Stimulated activated CD8-positive, alpha-beta memory T cell treated with anti-CD3 and anti-CD28 coated beads, Interleukin-12 subunit alpha, Interleukin-12 subunit beta, amount 100 ng/mL, for 4 hours (primary cell): ENCODE data around the gene TRUB1.
"Not testable (repeated sequence)": the region's sequence is repeated elsewhere in the genome, so short reads cannot be mapped to it uniquely, and the experiment has no call there.

Experiments
- DNase-seq: peaks from one replicate; pipeline ENCODE4 v3.0.0-alpha.2; 2020; ENCODE audit warnings: low read depth

TRUB1 gene

DNA sequence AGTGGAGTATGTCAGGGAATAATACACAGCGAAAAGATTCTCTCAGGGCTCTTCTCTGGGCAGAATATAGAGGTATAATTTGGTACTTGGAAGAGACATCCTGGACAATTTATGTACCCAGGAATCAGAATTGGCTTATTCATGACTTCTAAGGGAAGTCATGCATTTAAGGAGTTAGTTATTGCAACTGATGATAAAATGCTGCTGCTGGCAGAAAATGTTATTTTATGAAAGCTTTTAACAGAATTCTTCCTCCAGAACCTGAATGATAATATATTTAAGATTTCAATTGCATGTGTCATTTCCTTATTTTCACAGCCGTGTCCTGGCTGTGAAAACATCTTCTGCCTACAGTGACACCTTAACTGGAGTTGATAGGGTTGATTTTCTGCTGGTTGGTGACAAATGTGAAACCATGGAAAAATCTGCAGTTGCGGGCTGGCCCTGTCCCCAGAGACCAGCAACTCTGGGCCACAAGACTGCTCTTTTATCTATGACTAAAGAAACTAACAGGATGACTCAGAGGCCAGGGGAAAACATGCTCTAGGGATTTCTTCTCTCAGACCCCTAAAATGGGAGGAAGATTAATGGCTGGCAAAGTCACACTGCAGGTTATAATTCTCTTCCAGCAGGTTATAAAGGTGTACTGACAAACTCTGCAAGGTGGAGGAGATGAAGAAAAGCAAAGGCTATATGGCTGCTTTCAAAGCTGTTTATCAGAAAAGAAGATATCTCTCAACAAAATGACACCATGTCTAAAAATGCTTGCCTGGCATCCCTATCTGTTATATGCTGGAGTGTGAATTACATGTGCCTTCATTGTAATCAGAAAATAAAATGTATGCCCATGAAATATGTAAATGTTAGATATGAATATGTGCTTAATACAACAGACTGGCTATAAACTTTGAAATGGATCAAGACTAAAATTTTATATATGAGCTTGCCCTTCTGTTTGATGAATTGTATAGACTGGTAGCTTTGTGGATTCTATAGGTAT is 12.1 kb upstream of the TRUB1 start:
- DNase-seq = no peak

- DNase-seq = no peak
These were observed 9.2 kb upstream of the TRUB1 start for GRCh38 chr10:114928818-114929217.

DNA sequence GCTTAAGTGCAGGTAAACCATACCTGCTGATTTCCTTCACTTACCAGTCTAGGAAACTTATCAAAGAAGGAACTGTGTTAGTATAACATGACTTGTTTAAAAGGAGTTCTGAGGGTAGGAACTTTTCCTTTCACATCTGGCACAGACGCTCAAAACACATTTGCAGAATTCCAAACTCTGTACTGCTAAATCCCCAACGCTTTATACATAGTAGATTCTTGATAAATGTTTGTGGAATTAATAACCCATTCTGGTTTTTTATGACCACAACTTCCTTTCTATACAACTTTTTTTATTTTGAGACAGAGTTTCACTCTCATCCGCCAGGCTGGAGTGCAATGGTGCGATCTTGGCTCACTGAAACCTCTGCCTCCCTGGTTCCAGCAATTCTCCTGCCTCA is 7.7 kb upstream of the TRUB1 start:
- no peak for DNase-seq

- no peak for DNase-seq
These were observed 6.8 kb upstream of the TRUB1 start for GRCh38 chr10:114931072-114931679.

DNA sequence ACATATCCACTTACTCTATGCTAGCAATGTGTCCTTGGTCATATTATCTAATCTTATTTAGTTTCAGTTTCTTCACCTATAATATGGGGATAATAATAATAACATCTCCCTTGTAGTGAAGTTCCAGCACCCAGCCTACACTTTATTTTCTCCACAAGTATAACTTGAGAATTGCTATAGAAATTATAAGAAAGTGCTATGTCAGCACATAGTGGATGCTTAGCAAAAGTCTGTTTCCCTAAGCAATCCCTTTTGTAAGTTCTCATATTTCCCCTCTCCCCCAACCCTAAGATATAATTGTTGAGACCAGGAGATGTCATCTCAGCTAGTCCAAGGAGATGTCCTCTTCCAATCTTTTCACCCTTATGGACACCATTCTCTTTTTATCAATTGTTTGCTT is 5.8 kb upstream of the TRUB1 start:
- no peak for DNase-seq

DNA sequence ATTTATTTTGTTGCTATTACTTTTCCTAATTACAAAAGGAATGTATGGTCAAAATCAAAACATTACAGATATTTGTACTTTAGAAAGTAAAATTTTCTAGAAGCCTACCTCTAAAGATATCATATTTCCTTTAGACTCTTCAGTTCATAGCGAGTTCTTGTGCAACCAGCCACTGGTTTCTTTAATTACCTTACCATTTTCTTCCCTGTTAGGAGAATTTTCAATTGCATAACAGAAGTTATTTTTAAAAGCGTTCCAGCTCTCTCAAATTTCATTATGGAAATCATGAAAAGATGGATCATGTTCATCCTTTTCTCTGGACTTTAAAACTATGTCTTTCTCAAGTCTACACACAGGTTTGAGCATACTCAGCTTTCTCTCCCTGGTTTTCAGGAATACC is 5.0 kb upstream of the TRUB1 start:
- no peak for DNase-seq

DNA sequence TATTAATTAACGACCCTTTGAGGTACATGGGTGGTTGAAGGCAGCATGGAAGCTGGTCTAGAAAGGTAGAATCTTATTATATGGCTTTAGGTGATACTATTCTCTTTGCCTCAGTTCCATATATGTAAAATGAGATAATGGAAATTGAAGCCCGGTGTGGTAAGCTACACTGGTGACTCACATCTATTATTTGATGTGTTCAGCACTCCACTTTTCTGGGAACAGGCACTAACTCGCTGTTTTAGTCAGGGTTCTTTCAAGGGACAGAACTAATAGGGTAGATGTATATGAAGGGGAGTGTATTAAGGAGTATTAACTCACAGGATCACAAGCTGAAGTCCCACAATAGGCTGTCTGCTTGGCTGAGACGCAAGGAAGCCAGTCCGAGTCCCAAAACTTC is 4.4 kb upstream of the TRUB1 start:
- DNase-seq = no peak

DNA sequence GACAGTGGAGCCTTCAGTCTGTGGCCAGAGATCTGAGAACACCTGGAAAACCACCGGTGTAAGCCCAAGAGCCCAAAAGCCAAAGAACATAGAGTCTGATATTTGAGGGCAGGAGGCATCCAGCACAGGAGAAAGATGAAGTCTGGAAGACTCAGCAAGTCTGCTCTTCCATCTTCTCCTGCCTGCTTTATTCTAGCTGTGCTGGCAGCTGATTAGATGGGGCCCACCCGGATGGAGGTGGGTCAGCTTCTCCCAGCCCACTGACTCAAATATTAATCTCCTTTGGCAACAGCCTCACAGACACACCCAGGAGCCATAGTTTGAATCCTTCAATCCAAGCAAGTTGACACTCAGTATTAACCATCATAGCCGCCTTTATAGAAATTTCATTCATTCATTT is 4.0 kb upstream of the TRUB1 start:
- DNase-seq = not testable (repeated sequence)

GRCh38 chr10:114938856-114939193 is 830 bp downstream of the TRUB1 start:
- no peak for DNase-seq

DNA sequence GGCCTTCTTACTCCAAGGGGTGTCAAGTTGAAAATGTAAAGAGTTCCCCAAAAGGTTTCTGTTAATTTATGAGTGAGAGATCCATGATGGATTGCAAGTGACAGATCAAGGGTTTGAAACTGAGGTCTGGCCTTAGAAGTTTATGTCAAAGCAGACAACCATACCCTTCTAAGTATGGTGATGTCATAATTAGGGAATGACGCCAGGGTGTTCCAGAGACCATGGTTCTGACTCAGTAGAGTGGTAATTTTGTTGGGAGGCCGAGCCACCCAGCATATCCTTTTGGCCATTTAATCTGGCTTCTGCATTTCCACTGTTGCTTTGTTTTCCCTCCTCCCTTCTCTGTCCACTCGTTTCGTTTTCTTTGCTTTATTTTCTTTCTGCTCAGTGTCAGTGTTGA is 2.7 kb downstream of the TRUB1 start:
- no peak for DNase-seq

GRCh38 chr10:114943000-114943399 is 5.0 kb downstream of the TRUB1 start:
- DNase-seq = no peak

GRCh38 chr10:114953047-114953446 is 15.1 kb downstream of the TRUB1 start:
- no peak for DNase-seq

GRCh38 chr10:114955984-114956383 is 18.0 kb downstream of the TRUB1 start:
- no peak for DNase-seq

DNA sequence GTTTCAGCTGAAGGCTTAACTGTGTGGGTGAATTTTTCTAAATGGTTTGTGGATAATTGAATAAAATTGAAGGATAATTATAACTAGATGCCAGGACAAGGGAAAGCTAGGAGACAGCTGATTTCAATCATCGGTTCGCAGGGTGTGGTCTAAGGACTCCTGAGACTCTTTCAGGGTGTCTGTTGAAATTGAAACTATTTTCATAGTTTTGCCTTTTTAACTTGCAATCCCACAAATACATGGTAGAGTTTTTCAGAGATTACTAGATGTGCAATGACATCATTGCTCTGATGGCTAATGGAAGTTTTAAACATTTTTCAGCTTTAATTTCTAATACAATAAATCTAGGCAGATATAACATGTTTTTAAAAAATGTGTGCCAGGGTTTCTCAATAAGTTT is 18.5 kb downstream of the TRUB1 start:
- no peak for DNase-seq

DNA sequence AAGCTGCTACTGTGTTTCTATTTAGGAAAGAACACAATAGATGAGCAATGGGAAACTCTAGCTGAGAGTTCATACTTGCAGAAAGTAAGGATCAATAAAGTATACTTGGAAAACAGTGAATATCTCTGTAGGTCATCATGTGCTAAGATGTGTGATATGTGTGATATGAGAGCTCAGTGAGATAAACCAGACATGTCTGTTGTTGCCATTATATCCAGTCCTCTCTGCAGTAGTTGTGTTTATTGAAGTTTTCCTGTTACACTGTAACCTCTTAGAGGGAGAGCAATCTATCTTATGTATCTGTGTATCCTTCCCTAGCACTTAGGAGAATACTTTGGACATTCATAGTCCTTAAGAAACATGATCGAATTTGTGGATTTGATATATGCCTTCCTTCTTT is 19.1 kb downstream of the TRUB1 start:
- no peak for DNase-seq

- DNase-seq = no peak
These were observed 19.7 kb downstream of the TRUB1 start for GRCh38 chr10:114957673-114958072.

DNA sequence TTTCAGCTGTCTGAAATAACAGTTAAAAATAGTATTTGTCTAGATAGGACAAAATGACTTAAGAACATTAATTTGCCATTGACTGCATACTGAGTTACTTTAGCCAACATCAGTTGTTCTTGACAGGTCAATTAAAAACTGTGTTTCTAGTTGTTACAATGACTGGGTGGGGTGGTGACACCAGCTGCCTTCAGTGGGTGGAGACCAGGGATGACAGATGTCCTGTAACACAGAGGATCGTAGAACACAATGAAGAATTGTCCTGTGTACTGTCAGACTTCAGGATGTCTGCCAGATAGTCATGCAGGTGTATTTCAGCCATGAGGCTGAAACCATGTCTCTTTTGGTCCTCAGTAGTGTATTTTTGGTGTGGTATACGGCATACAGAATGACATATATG is 24.4 kb downstream of the TRUB1 start:
- DNase-seq = no peak

DNA sequence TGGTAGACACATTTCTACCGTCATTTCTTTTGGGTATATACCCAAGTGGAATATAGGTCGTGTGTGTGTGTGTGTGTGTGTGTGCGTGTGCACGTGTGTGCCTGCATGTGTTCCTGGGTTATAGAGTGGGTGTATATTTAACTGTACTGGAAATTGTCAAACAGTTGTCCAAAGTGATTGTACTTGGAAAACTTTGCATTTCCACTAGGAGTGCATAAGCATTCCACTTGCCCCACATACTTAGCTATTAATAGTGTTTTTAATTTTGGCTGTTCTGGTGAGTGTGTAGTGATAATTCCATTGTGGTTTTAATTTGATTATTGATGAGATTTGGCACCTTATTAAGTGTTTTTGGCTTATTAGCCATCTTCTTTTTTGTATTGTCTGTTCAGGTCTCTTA is 25.9 kb downstream of the TRUB1 start:
- DNase-seq = no peak

DNA sequence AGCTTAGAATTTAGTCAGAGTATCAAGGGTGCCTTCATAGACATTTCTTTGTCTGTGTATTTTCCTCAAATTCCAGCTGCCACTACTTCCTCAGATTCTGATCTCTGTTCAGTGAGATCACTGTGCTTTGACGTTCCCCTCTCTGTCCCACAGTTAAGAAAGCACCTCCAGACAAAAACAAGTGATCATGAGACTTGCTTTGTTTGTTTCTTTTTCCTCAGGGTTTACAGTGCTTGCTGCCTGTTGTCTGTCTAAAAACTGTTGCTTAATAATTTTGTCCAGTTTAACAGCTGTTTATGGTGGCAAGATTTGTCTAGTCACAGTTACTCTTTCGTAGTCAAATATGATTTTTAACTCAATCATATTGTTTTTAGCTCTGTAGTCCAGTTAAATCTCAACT is 29.1 kb downstream of the TRUB1 start:
- DNase-seq = no peak

DNA sequence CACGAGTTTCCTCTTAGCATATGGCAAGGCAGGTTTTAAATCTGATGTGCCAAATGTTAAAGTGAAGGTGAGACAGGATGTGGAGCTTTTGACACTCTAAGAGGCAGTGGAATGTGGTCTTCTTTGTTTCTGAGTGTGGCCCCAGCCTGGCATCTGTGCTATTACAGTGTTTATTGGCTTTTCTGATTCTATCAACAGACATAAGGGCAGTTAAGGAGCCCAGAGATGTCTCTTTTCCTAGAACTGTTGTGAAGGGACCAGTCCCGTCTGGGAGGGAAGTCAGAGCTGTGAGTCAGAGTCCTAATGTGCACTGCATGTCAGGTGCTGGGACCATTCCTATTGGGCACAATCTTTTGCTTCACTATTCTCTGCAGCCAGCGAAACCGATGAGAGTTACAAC is 32.5 kb downstream of the TRUB1 start:
- no peak for DNase-seq

DNA sequence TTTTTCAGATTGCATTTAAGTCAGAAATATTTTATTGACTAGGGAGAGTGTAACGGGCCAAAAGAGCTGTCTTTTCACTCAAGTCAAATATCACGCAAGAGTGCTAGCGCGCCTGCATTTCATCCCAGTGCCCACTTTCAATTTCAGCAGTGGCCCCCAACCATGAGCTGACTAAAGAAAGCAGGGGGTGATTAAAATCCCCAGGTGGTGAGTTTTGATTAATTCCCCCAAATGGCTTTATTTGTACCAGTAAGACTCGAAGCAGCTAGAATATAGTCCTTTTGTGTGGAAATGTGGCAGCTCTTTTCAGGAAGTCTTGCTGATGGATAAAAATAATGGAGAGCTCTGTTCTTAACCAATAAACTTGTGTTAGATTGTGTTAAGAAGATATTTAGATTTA is 35.3 kb downstream of the TRUB1 start:
- DNase-seq = no peak

GRCh38 chr10:114973997-114974396 is 36.0 kb downstream of the TRUB1 start:
- no peak for DNase-seq

- no peak for DNase-seq
These were observed 36.6 kb downstream of the TRUB1 start for GRCh38 chr10:114974625-114975024.

DNA sequence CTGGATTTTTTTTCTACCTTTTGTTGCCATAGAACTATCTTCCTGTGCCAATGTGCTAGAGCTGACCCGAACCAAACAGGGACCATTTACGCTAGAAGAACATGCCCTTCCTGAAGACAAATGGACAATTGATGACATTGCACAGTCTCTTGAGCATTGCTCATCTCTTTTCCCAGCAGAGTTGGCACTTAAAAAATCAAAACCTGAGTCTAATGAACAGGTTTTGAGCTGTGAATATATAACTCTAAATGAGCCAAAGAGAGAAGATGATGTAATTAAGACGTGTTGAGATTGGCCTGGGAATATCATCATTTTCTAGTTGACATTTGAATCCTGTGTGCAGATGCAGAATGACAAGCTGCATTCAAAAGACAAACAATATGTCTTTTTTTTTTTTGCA is 37.1 kb downstream of the TRUB1 start:
- DNase-seq = no peak
